ENCODE measurements around the gene CYB561. TPM values are rescaled to one million over a fixed set of nuclear protein-coding genes. Genes with fewer than 3 reads are reported as not detected.
"Not testable (repeated sequence)": the region's sequence is repeated elsewhere in the genome, so short reads cannot be mapped to it uniquely, and the experiment has no call there.

Gene CYB561
- total RNA-seq, 4 donors from 2014 or later, result 21.4 to 52.5 (median 35.0) TPM

- peaks cover 0 to 8% (median 0%) of the 10 kb centered on the region in 4 donors for H3K4me1 ChIP-seq
- WGBS, 2 donors, result 35 to 38% methylated on average over 3 of the region's 3 CpGs
- no peak for DNase-seq (ENCODE audit: low spot score in 2 of 2)
- H3K27me3 ChIP-seq, result no peaks in the 10 kb centered on the region
- no peak for TF ChIP-seq CTCF (IDR thresholded peaks at IDR 0.05)
- TF ChIP-seq POLR2A (IDR thresholded peaks at IDR 0.05), result no peak
- no peak for TF ChIP-seq EP300 (IDR thresholded peaks at IDR 0.05)
- no peak overlapping the region for H3K27ac ChIP-seq
- no peaks in the 10 kb centered on the region for H3K36me3 ChIP-seq
- H3K9me3 ChIP-seq, result no peaks in the 10 kb centered on the region
- no peak overlapping the region for H3K4me3 ChIP-seq
Observed at GRCh38 chr17:63463771-63464170, 17.7 kb upstream of the CYB561 start.

GRCh38 chr17:63460018-63460417 lies 13.9 kb upstream of the CYB561 start:
- TF ChIP-seq CTCF (IDR thresholded peaks at IDR 0.05) (no peak), EP300 (IDR thresholded peaks at IDR 0.05) (no peak), POLR2A (IDR thresholded peaks at IDR 0.05) (no peak)

GRCh38 chr17:63458478-63458877 lies 12.4 kb upstream of the CYB561 start:
- no peak for DNase-seq (ENCODE audit: low spot score in 2 of 2)
- Histone ChIP-seq H3K4me1 (peaks cover 0 to 18% (median 4%) of the 10 kb centered on the region in 4 donors), H3K4me3 (no peak overlapping the region), H3K27me3 (no peaks in the 10 kb centered on the region), H3K27ac (no peak overlapping the region), H3K9me3 (no peaks in the 10 kb centered on the region), H3K36me3 (no peaks in the 10 kb centered on the region)
- no peak for TF ChIP-seq CTCF (IDR thresholded peaks at IDR 0.05)
- no peak for TF ChIP-seq POLR2A (IDR thresholded peaks at IDR 0.05)
- TF ChIP-seq EP300 (IDR thresholded peaks at IDR 0.05), result no peak
- 83 to 86% methylated on average over 4 of the region's 4 CpGs for WGBS, 2 donors

More at GRCh38 chr17:63460018-63460417, 13.9 kb upstream of the CYB561 start:
- 62 to 64% methylated on average over 9 of the region's 9 CpGs for WGBS, 2 donors
- Histone ChIP-seq H3K4me3 (no peak overlapping the region), H3K36me3 (no peaks in the 10 kb centered on the region), H3K27ac (peak overlapping the region in 1 of 4 donors; percentile 36), H3K4me1 (peaks cover 0 to 13% (median 2%) of the 10 kb centered on the region in 4 donors), H3K9me3 (no peaks in the 10 kb centered on the region), H3K27me3 (no peaks in the 10 kb centered on the region)
- DNase-seq (ENCODE audit: low spot score in 2 of 2), result no peak

DNA sequence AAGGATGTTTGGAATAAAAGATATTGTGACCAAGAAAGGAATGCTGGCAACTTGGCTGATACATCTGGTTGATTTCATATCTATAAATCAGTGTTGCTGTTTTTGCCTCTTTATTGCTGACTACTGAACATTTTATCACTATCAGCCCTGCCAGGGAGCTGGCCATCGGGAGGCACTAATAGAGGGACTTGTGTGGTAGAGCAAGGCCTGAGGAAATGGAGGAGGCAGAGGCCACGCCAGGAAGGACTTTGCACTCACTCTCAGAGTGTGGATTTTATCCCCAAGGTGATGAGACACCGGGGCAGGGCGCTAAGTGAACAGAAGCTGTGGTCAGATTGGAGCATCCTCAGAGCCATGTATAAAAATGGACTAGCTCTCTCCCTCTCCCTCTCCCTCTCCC lies 9.3 kb upstream of the CYB561 start:
- no peak for TF ChIP-seq POLR2A (IDR thresholded peaks at IDR 0.05)
- TF ChIP-seq EP300 (IDR thresholded peaks at IDR 0.05), result no peak
- no peak for TF ChIP-seq CTCF (IDR thresholded peaks at IDR 0.05)
- H3K4me3 ChIP-seq, result no peak overlapping the region
- no peak for DNase-seq (ENCODE audit: low spot score in 2 of 2)
- H3K27ac ChIP-seq, result peak overlapping the region in 1 of 4 donors; percentile 10
- WGBS, 2 donors, result 47 to 52% methylated on average over 4 of the region's 4 CpGs
- H3K9me3 ChIP-seq, result no peaks in the 10 kb centered on the region
- H3K4me1 ChIP-seq, result peaks cover 0 to 14% (median 4%) of the 10 kb centered on the region in 4 donors
- H3K36me3 ChIP-seq, result no peaks in the 10 kb centered on the region
- no peaks in the 10 kb centered on the region for H3K27me3 ChIP-seq

DNA sequence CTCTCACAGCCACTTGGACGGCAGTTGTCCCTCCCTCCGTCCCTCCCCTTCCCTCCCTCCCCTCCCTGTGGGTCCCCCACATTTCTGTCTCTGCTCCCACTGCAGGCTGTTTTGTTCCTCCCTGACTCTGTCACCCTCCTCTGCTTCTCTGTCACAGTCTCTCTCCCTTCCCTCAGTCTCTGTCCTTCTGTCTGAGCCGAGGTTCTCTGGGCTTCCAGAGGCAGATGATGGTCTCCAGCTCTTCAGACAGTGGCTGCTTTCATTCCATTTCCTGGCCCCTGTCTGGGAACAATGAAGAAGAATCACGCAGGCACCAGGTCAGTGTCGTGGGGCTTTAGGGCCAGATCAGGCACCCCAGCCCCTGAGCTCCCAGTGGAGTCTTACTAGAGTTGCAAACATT lies 8.8 kb upstream of the CYB561 start:
- no peaks in the 10 kb centered on the region for H3K36me3 ChIP-seq
- 27 to 36% methylated on average over 5 of the region's 5 CpGs for WGBS, 2 donors
- no peaks in the 10 kb centered on the region for H3K9me3 ChIP-seq
- no peaks in the 10 kb centered on the region for H3K27me3 ChIP-seq
- peak overlapping the region in 2 of 4 donors; percentile 10 to 11 for H3K27ac ChIP-seq
- H3K4me3 ChIP-seq, result no peak overlapping the region
- no peak for DNase-seq (ENCODE audit: low spot score in 2 of 2)
- H3K4me1 ChIP-seq, result peaks cover 0 to 14% (median 4%) of the 10 kb centered on the region in 4 donors
- TF ChIP-seq CTCF (IDR thresholded peaks at IDR 0.05) (no peak), EP300 (IDR thresholded peaks at IDR 0.05) (no peak), POLR2A (IDR thresholded peaks at IDR 0.05) (no peak)

- H3K9me3 ChIP-seq; H3K36me3 ChIP-seq; H3K27me3 ChIP-seq; H3K4me3 ChIP-seq; DNase-seq (ENCODE audit: low spot score in 2 of 2): not testable (repeated sequence)
- Histone ChIP-seq H3K27ac (peak overlapping the region in 1 of 4 donors; percentile 11), H3K4me1 (peaks cover 0 to 14% (median 4%) of the 10 kb centered on the region in 4 donors)
- WGBS, 2 donors, result 75 to 87% methylated on average over 5 to 6 of the region's 6 CpGs
Observed at GRCh38 chr17:63454357-63454756, 8.3 kb upstream of the CYB561 start.

All from tibial nerve (tissue), 4 donors.